OCI-LY7 (cell line): ENCODE results near the gene PAPOLG. TPM values are rescaled to one million over a fixed set of nuclear protein-coding genes. Genes with fewer than 3 reads are reported as not detected.

Source experiments
- BruUV-seq: library from RNA; stranded (reverse); fragments of 400-500 nt; replicated peaks from 2 replicates; lab custom pipeline; 2021; lab: Mats Ljungman, UMichigan
- CTCF ChIA-PET: fragments of 300-600 bp; sonication (Branson Sonifier 250); formaldehyde crosslinking; loops from one replicate; lab custom pipeline; 2022; ENCODE audit warnings: antibody characterized with exemption; ENCODE audit not compliant: unreplicated experiment; lab: Charles Lee
- POLR2A ChIA-PET: fragments of 300-600 bp; sonication (Branson Sonifier 250); formaldehyde crosslinking; loops from one replicate; lab custom pipeline; 2022; ENCODE audit warnings: antibody characterized with exemption; lab: Charles Lee
- DNase-seq: peaks from one replicate; pipeline ENCODE4 v3.0.0-alpha.2; 2015; ENCODE audit warnings: low spot score
- H2AFZ ChIP-seq: fragments of 200-600 bp; sonication (generic), shearing (Covaris generic); 2 replicates; pipeline ENCODE4 v1.6.1; 2014; ENCODE audit warnings: mild to moderate bottlenecking, antibody characterized with exemption, low read length, moderate library complexity
- H3K27ac ChIP-seq: fragments of 200-600 bp; sonication (generic); 2 replicates; pipeline ENCODE4 v1.5.1; 2014; ENCODE audit warnings: mixed run types, low read depth, mild to moderate bottlenecking, moderate library complexity, low read length, inconsistent platforms; ENCODE audit not compliant: poor library complexity, severe bottlenecking
- H3K36me3 ChIP-seq: fragments of 200-600 bp; sonication (generic); 2 replicates; pipeline ENCODE4 v1.6.1; 2014; ENCODE audit warnings: mild to moderate bottlenecking, antibody characterized with exemption, low read length, moderate library complexity, mixed read lengths; ENCODE audit not compliant: insufficient read depth
- H3K4me1 ChIP-seq: fragments of 200-600 bp; sonication (generic); 2 replicates; pipeline ENCODE4 v1.5.1; 2014; ENCODE audit warnings: mild to moderate bottlenecking, low read length; ENCODE audit not compliant: insufficient read depth, poor library complexity, severe bottlenecking
- H3K4me2 ChIP-seq: fragments of 200-600 bp; sonication (generic); 2 replicates; pipeline ENCODE4 v1.6.1; 2014; ENCODE audit warnings: mild to moderate bottlenecking, low read length
- H3K4me3 ChIP-seq: fragments of 200-600 bp; sonication (generic); 2 replicates; pipeline ENCODE4 v1.5.1; 2014; ENCODE audit warnings: mild to moderate bottlenecking, low read depth, low read length; ENCODE audit not compliant: poor library complexity, severe bottlenecking
- H3K79me2 ChIP-seq: fragments of 200-600 bp; sonication (generic); 2 replicates; pipeline ENCODE4 v1.6.1; 2016; ENCODE audit warnings: low read depth, mild to moderate bottlenecking, low read length, moderate library complexity, mixed read lengths; ENCODE audit not compliant: insufficient read depth
- H3K9me2 ChIP-seq: fragments of 200-600 bp; sonication (generic); 2 replicates; pipeline ENCODE4 v1.6.1; 2016; ENCODE audit warnings: mild to moderate bottlenecking, low read length, mixed read lengths; ENCODE audit not compliant: insufficient read depth
- H3K9me3 ChIP-seq: fragments of 200-600 bp; sonication (generic); 2 replicates; pipeline ENCODE4 v1.6.1; 2014; ENCODE audit warnings: mild to moderate bottlenecking, mixed run types, low read length, mixed read lengths
- H4K20me1 ChIP-seq: fragments of 200-600 bp; sonication (generic); 2 replicates; pipeline ENCODE4 v1.6.1; 2014; ENCODE audit warnings: mild to moderate bottlenecking, antibody characterized with exemption, low read length, moderate library complexity, mixed read lengths; ENCODE audit not compliant: insufficient read depth
- EZH2phosphoT487 ChIP-seq: fragments of 200-600 bp; sonication (generic); IDR thresholded peaks from 2 replicates; pipeline ENCODE4 v1.6.1; 2018; ENCODE audit warnings: low read depth, borderline replicate concordance, mild to moderate bottlenecking, mixed run types, antibody characterized with exemption, low read length, moderate library complexity, mixed read lengths
- intact Hi-C: fragments of 100-400 bp; cut with micrococcal nuclease; formaldehyde crosslinking; loops from one replicate; pipeline ENCODE4 v1.10.0; 2022; ENCODE audit not compliant: unreplicated experiment
- total RNA-seq, 2 experiments: library from RNA; depleted of rRNA in 1 of 2; stranded (reverse); fragments of >200 nt in 1 of 2; shearing (Covaris generic) in 1 of 2; gene quantifications; 2 replicates each; pipeline ENCODE4 v1.2.3, GENCODE V29; 2014 to 2022
- TF ChIP-seq, protein P1 (sequence below): fragments of 200-600 bp; sonication (generic); conservative IDR thresholded peaks from 2 replicates; pipeline ENCODE4 v1.5.1; 2014; ENCODE audit warnings: mild to moderate bottlenecking, antibody characterized with exemption, low read length, moderate library complexity, mixed read lengths

Gene PAPOLG
- total RNA-seq, 2 experiments from 2014 or later = 14.6 to 15.0 TPM

DNA sequence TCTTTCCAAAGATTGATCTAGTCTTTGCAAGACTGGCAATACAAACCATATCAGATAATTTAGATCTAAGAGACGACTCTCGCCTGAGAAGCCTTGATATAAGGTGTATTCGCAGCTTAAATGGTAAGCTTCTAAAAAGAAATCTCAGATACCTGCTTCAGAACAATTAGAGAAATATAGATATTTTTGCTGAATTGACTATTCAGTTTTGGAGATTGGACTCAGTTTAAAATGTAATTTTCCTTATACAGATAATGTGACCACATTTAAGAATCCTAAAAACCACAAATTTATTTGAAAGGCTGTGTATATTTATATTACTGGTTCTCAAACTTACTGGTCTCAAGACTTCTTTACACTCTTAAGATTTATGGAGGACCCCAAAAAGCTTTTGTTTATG is 15.4 kb downstream of the PAPOLG start:
- Histone ChIP-seq H2AFZ (no peak overlapping the region), H3K27ac (no peak overlapping the region), H3K4me1 (no peaks in the 10 kb centered on the region), H3K9me2 (no peaks in the 10 kb centered on the region), H3K4me3 (no peak overlapping the region), H3K9me3 (no peaks in the 10 kb centered on the region), H3K36me3 (peaks cover 95% of the 10 kb centered on the region), H4K20me1 (no peaks in the 10 kb centered on the region), H3K4me2 (no peak overlapping the region), H3K79me2 (no peaks in the 10 kb centered on the region)
- BruUV-seq = no TSS peak
- ChIA-PET POLR2A (interaction anchor here (0.7 to 0.9 kb wide), 3 partner anchors 10 to 484 kb away, joined by 3 to 6 read pairs (median 3); no protein-coding TSS in a partner anchor), CTCF (no interaction called here)
- intact Hi-C loops = no loop called here
- DNase-seq = no peak
- TF ChIP-seq EZH2phosphoT487 = no peak
- TF ChIP-seq, protein P1, sequence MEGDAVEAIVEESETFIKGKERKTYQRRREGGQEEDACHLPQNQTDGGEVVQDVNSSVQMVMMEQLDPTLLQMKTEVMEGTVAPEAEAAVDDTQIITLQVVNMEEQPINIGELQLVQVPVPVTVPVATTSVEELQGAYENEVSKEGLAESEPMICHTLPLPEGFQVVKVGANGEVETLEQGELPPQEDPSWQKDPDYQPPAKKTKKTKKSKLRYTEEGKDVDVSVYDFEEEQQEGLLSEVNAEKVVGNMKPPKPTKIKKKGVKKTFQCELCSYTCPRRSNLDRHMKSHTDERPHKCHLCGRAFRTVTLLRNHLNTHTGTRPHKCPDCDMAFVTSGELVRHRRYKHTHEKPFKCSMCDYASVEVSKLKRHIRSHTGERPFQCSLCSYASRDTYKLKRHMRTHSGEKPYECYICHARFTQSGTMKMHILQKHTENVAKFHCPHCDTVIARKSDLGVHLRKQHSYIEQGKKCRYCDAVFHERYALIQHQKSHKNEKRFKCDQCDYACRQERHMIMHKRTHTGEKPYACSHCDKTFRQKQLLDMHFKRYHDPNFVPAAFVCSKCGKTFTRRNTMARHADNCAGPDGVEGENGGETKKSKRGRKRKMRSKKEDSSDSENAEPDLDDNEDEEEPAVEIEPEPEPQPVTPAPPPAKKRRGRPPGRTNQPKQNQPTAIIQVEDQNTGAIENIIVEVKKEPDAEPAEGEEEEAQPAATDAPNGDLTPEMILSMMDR = no peak

DNA sequence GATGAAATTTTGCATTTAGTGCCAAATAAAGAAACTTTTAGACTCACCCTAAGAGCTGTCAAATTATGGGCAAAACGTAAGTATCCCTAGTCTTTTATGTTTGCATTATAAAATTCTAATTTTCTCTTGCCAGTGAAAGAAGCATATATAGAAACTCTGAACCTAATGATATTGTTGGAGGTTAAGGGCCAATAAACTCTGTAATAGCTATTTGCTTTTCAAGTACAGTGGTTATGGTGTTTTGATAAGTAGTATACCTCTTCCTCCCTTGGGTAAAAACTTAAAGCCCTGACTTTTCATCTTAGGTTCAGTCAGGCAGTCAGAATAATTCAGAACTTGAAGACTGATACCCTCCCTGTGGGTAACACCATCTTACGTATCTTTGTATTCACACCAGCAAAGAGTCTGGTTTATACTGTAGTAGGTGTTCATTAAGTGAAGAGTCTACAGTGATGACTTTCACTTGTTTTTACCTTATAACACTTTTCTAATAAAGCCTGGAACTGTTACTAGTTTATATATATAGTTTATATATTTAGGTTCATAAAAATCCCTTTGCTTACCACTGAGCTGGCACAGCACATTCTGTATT is 19.1 kb downstream of the PAPOLG start:
- Histone ChIP-seq H3K4me3 (no peak overlapping the region), H3K4me1 (no peaks in the 10 kb centered on the region), H2AFZ (no peak overlapping the region), H3K36me3 (peaks cover 94% of the 10 kb centered on the region), H4K20me1 (no peaks in the 10 kb centered on the region), H3K9me2 (no peaks in the 10 kb centered on the region), H3K9me3 (no peaks in the 10 kb centered on the region), H3K79me2 (no peaks in the 10 kb centered on the region), H3K4me2 (no peak overlapping the region), H3K27ac (no peak overlapping the region)
- TF ChIP-seq, protein P1 = no peak
- TF ChIP-seq EZH2phosphoT487 = no peak
- intact Hi-C loops = no loop called here
- ChIA-PET CTCF (no interaction called here), POLR2A (interaction anchor here (1.0 kb wide), 1 partner anchor 16 kb away, joined by 6 read pairs; no protein-coding TSS in a partner anchor)
- no peak for DNase-seq
- no TSS peak for BruUV-seq

DNA sequence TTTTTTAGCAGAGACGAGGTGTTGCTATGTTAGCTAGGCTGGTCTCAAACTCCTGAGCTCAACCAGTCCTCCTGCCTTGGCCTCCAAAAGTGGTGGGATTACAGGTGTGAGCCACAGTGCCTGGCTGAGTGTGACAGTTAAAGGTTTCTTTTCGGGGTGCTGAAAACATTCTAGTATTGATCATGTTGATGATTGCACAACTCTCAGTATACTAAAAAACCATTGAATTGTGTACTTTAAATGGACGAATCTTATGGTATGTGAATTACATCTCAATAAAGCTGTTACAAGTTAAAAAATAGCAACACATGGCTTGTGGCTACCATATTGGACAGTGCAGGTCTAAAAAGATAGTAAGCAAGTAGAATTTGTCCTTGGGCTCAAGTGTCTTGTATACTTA is 22.3 kb downstream of the PAPOLG start:
- CTCF ChIA-PET = no interaction called here
- H3K27ac ChIP-seq = no peak overlapping the region
- no peaks in the 10 kb centered on the region for H3K9me3 ChIP-seq
- POLR2A ChIA-PET = interaction anchor here (1.2 kb wide), 1 partner anchor 17 kb away, joined by 3 read pairs; no protein-coding TSS in a partner anchor
- H4K20me1 ChIP-seq = no peaks in the 10 kb centered on the region
- TF ChIP-seq, protein P1 = no peak
- TF ChIP-seq EZH2phosphoT487 = no peak
- no peak for DNase-seq
- peaks cover 86% of the 10 kb centered on the region for H3K36me3 ChIP-seq
- no peak overlapping the region for H3K4me2 ChIP-seq
- no peaks in the 10 kb centered on the region for H3K9me2 ChIP-seq
- no peaks in the 10 kb centered on the region for H3K4me1 ChIP-seq
- no peak overlapping the region for H2AFZ ChIP-seq
- no peaks in the 10 kb centered on the region for H3K79me2 ChIP-seq
- no peak overlapping the region for H3K4me3 ChIP-seq
- BruUV-seq = no TSS peak
- intact Hi-C loops = no loop called here
